Measurements from ENCODE around the gene METRNL.

- TF ChIP-seq TAF1 (IDR thresholded peaks at IDR 0.05; ENCODE audit: borderline replicate concordance, low read depth, low read length) (no peak), POLR2A (IDR thresholded peaks at IDR 0.05; ENCODE audit: low read depth, low read length) (no peak), POLR2AphosphoS5 (IDR thresholded peaks at IDR 0.05; ENCODE audit: low read depth, low read length) (no peak)
Measured at GRCh38 chr17:83088909-83089308, 9.5 kb downstream of the METRNL start.
